Ishikawa (cell line): ENCODE measurements around the gene SLC9A4.

Experiments
- CEBPB ChIP-seq: IDR thresholded peaks from 2 replicates; pipeline ENCODE4 v1.6.1; 2012
- CREB1 ChIP-seq: IDR thresholded peaks from 2 replicates; pipeline ENCODE4 v1.6.1; 2012; ENCODE audit warnings: low read depth
- EP300 ChIP-seq: IDR thresholded peaks from 2 replicates; pipeline ENCODE4 v1.6.1; 2012; ENCODE audit warnings: borderline replicate concordance
- FOXM1 ChIP-seq: IDR thresholded peaks from 2 replicates; pipeline ENCODE4 v1.6.1; 2012; ENCODE audit warnings: low read depth, borderline replicate concordance
- RAD21 ChIP-seq: IDR thresholded peaks from 2 replicates; pipeline ENCODE4 v1.6.1; 2012; ENCODE audit warnings: low read depth
- REST ChIP-seq: IDR thresholded peaks from 2 replicates; pipeline ENCODE4 v1.6.1; 2012; ENCODE audit warnings: low read depth, mild to moderate bottlenecking
- YY1 ChIP-seq: IDR thresholded peaks from 2 replicates; pipeline ENCODE4 v1.6.1; 2012; ENCODE audit warnings: low read depth

- no peak for TF ChIP-seq CREB1
- no peak for TF ChIP-seq RAD21
- TF ChIP-seq YY1: no peak
- TF ChIP-seq FOXM1: no peak
- TF ChIP-seq REST: no peak
- no peak for TF ChIP-seq EP300
- TF ChIP-seq CEBPB: no peak
Measured at GRCh38 chr2:102484310-102485061, 11.5 kb downstream of the SLC9A4 start.
